SHP77 (cell line): ENCODE results near the gene GABRD.

Source experiments
- DNase-seq, 2 experiments: peaks; one replicate each; lab custom pipeline; 2025; lab: John Stamatoyannopoulos, UW

Gene GABRD

DNA sequence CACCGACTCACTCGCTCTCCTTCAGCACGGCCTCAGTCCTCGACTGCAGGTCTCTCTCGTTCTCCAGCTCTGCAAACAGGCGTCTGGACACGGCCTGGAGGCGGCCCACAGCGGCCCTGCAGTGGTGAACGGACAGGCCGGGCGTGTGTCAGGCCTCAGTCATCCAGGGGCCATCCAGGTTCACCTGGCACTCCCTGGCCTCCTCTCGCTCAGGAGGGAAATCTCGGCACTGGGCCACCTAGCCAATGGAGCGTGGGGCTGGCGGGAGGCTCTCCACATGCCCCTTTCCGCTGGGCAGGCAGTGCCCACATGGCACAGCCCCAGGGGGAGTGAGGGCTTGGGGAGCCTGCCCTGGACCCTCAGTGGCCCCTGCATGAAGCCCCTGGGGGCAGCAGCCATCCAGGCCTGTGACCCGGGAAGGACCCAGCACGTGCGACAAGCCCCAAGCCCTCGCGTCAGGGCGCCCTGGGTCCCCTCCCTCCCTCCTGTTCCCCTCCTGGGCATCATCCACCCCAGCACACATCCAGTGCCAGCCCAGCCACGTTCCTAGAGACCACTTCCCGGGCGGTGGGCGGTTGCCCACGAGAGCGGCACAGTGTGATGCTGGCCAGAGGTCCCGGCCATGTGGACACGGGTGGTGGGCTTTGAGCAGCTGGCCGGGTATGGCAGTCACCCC, 33.6 kb upstream of the GABRD start:
- no peak for DNase-seq

GRCh38 chr1:1986451-1987141, 32.5 kb upstream of the GABRD start:
- DNase-seq = no peak

DNA sequence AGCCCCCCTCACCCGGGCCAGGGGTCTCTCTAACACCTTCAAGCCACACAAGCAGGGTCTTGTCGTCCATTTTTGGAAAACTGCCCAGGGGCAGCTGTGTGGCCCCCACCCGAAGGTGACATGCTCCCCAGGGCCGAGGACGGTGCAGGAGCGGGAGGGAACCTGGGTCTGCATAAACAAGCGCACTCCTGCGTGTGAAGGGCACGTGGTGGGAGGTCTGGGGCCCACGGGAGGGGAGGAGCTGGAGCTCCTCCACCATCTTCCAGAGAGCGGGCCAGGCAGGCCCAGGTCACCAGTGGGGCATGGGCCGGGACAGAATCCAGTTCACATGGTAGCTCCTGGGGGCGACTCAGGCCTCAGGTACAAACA, 32.0 kb upstream of the GABRD start:
- no peak for DNase-seq

- no peak for DNase-seq
These were observed 30.8 kb upstream of the GABRD start for GRCh38 chr1:1988061-1988945.

- DNase-seq = peak; percentile 32 to 40
These were observed 30.0 kb upstream of the GABRD start for GRCh38 chr1:1989102-1989542.

- DNase-seq = peak in 1 of 2 experiments; percentile 16
These were observed 29.4 kb upstream of the GABRD start for GRCh38 chr1:1989789-1990188.

- DNase-seq = no peak
These were observed 28.9 kb upstream of the GABRD start for GRCh38 chr1:1990222-1990621.

- no peak for DNase-seq
These were observed 24.6 kb upstream of the GABRD start for GRCh38 chr1:1994536-1994935.

DNA sequence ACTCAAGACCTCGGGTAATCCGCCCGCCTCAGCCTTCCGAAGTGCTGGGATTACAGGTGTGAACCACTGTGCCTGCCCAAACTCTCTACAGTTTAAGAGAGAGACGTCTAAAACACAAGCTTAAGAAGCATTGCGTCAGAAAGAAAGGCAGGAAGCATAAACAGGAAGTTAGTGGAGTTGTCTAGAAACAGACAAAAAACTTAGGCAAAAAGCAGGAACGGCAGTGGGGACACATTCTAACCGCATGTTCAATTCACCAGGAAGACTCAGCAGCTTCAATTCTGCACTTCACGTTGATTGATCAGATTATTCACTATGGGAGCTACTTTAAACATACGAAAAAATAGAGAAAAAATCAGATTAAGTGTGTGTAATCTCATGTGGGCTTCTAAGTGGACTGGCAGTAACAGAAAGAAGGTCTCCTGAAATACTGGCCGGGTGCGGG, 22.9 kb upstream of the GABRD start:
- no peak for DNase-seq

DNA sequence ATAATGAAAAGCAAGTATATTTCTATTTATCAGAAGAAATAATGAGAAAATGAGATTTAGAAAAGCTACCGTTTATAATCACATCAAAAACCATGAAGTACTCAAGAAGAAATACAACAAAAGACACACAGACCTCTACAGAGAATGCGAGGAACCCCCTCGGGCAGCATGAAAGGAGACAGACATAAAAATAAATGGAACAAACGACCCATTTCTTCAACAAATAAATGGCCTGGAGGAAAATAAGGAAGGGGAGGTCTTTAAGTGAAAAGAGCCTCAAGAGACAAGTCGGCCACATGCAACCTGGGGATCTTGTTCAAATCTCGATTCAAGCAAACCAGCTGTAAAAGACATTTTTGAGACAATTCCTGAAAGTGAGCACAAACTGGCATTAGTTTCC, 21.6 kb upstream of the GABRD start:
- no peak for DNase-seq

DNA sequence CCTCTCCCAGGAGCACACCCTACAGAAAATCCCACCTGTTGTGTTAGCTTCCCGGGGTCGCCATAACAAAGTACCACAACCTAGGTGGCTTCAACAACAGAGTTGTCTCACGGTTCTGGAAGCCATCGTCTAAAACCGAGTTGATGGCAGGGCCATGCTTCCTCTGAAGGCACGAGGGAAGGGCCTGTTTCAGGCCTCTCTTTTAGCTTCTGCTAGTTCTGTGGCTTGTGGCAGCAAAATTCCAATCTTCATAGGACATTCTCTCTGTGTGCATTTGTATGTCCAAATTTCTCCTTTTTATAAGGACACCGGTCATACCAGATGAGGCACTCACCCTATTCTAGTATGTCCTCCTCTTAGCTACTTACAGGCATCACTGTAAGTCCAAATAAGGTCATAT, 18.7 kb upstream of the GABRD start:
- DNase-seq = no peak

- no peak for DNase-seq
These were observed 18.3 kb upstream of the GABRD start for GRCh38 chr1:2000850-2001249.

GRCh38 chr1:2001773-2002411, 17.3 kb upstream of the GABRD start:
- DNase-seq = no peak

DNA sequence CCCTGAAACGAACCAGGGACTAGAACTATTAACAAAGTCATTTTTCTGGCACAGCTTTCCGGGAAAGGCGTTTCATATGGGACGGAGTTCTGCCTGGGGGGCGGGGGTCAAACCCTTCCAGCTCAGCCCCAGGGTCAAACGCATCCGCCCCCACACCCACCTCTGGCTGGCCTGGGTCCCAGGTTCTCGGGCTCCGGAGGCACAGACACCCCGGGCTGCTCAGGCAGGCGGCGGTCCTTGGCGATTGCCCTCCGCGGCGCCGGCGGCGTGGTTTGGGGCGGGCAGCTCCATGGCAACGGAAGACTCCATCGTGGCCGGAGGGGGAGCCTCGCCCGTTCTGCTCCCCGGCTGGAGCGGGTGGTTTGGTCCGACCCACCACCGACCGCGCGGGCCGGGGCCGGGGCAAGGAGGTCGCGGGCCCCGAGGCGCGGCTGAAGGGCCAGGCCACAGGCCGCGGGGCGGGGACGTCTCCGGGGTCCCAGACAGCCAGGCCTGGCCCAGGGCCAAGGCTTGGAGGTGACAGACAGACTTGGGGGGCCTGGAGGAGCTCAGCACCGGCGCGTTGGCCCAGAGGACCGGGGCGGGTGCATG, 15.5 kb upstream of the GABRD start, which contains the start of gene CFAP74:
CFAP74 (minus strand) TSS at position 246 of the 591 bp plus-strand sequence. CDS start 12,830 bp downstream, outside the sequence.
- DNase-seq = no peak

DNA sequence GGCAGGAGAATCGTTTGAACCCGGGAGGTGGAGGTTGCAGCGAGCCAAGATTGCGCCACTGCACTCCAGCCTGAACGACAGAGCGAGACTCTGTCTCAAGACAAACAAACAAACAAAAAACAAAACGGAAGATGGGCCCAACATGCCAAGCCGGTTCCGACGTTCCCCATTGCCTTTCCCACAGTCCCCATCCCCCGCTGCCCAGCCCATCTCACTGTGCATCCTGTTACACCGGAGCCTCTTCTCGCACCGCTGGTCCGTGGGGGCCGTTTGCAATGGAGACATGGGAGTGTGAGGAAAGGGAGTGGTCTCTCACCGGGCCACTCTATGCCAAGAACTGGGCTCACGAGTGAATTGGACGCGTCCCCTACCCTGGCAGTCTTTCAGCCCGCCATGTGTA, 14.3 kb upstream of the GABRD start:
- DNase-seq = no peak

GRCh38 chr1:2009101-2010053, 9.8 kb upstream of the GABRD start:
- DNase-seq = no peak

DNA sequence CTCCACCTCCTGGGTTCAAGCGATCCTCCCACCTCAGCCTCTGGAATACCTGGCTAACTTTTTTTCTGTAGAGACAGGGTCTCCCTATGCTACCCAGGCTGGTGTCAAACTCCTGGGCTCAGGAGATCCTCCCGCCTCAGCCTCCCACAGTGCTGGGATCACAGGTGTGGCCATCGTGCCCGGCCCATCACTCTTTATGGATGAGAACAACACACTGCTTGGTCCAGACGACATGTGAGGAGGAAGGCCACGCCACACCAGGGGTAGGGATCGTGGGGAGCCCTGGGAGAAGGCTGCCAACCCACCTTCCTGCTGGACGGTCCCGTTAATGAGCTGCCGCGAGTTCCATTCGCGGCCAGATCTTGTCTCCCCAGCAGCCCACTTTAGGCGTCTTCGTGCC, 5.0 kb upstream of the GABRD start:
- DNase-seq = no peak

- DNase-seq = no peak
These were observed 4.1 kb upstream of the GABRD start for GRCh38 chr1:2014741-2015735.

GRCh38 chr1:2016123-2016522, 3.0 kb upstream of the GABRD start:
- DNase-seq = no peak
